Hepatocyte (in vitro differentiated cells): Measurements from ENCODE around the gene GID4. TPM values are rescaled to one million over a fixed set of nuclear protein-coding genes. Genes with fewer than 3 reads are reported as not detected.

Experiments
- DNase-seq: peaks from one replicate; pipeline ENCODE4 v3.0.0-alpha.2; 2016; ENCODE audit warnings: low spot score
- H2AFZ ChIP-seq: fragments of 200-600 bp; sonication (generic); 2 replicates; pipeline ENCODE4 v1.6.0; 2016; ENCODE audit warnings: antibody characterized with exemption, mild to moderate bottlenecking
- H3K27ac ChIP-seq: fragments of 200-600 bp; sonication (generic); 2 replicates; pipeline ENCODE4 v1.5.1; 2016; ENCODE audit warnings: mild to moderate bottlenecking
- H3K27me3 ChIP-seq: fragments of 200-600 bp; sonication (generic); 2 replicates; pipeline ENCODE4 v1.6.1; 2016
- H3K36me3 ChIP-seq: fragments of 200-600 bp; sonication (generic); replicated peaks from 2 replicates; pipeline ENCODE4 v1.5.1; 2016; ENCODE audit warnings: low read depth; ENCODE audit not compliant: insufficient read depth
- H3K4me1 ChIP-seq: fragments of 200-600 bp; sonication (generic); 2 replicates; pipeline ENCODE4 v1.5.1; 2016; ENCODE audit warnings: mild to moderate bottlenecking, moderate library complexity; ENCODE audit not compliant: insufficient read depth
- H3K4me2 ChIP-seq: fragments of 200-600 bp; sonication (generic); 2 replicates; pipeline ENCODE4 v1.6.0; 2016
- H3K4me3 ChIP-seq: fragments of 200-600 bp; sonication (generic); 2 replicates; pipeline ENCODE4 v1.5.1; 2016; ENCODE audit warnings: mild to moderate bottlenecking
- H3K79me2 ChIP-seq: fragments of 200-600 bp; sonication (generic); 2 replicates; pipeline ENCODE4 v1.6.0; 2017; ENCODE audit warnings: mild to moderate bottlenecking
- H3K9me2 ChIP-seq: fragments of 200-600 bp; sonication (generic); replicated peaks from 2 replicates; pipeline ENCODE4 v1.6.0; 2017; ENCODE audit warnings: mild to moderate bottlenecking; ENCODE audit not compliant: insufficient read depth
- H3K9me3 ChIP-seq: fragments of 200-600 bp; sonication (generic); 2 replicates; pipeline ENCODE4 v1.5.1; 2016; ENCODE audit warnings: low read depth, mild to moderate bottlenecking
- H4K20me1 ChIP-seq: fragments of 200-600 bp; sonication (generic); 2 replicates; pipeline ENCODE4 v1.6.0; 2016; ENCODE audit warnings: mild to moderate bottlenecking; ENCODE audit not compliant: insufficient read depth, poor library complexity, severe bottlenecking
- CTCF ChIP-seq: fragments of 200-600 bp; sonication (generic); IDR thresholded peaks from 2 replicates; pipeline ENCODE4 v1.5.1; 2016; ENCODE audit warnings: antibody characterized with exemption, mild to moderate bottlenecking; ENCODE audit not compliant: poor library complexity
- EZH2 ChIP-seq: fragments of 200-600 bp; sonication (generic); IDR thresholded peaks from 2 replicates; pipeline ENCODE4 v1.6.1; 2016; ENCODE audit warnings: antibody characterized with exemption, mild to moderate bottlenecking, borderline replicate concordance
- EZH2phosphoT487 ChIP-seq: fragments of 200-600 bp; sonication (generic); IDR thresholded peaks from one replicate; pipeline ENCODE4 v1.6.1; 2018; ENCODE audit warnings: antibody characterized with exemption, mild to moderate bottlenecking, low read depth, moderate library complexity; ENCODE audit not compliant: unreplicated experiment, severe bottlenecking
- WGBS: methylation state at CpG from one replicate; pipeline ENCODE4 v1.1.6; 2016; ENCODE audit warnings: low lambda C conversion rate; ENCODE audit errors: missing lambda C conversion rate; 5-methylcytosine and 5-hydroxymethylcytosine counted together
- polyA plus RNA-seq: library from polyadenylated mRNA; unstranded; fragments of >200 nt; fragmentation: Nextera tagmentation; extraction: Ambion mirVana; gene quantifications from 2 replicates; pipeline ENCODE4 v1.2.1, GENCODE V29; 2016
- total RNA-seq: library from RNA; depleted of rRNA; stranded (reverse); fragments of >200 nt; gene quantifications from 2 replicates; pipeline ENCODE4 v1.2.3, GENCODE V29; 2014

GID4 gene
- total and polyA plus RNA-seq, 2 experiments from 2014 or later, result 6.7 to 8.2 TPM

DNA sequence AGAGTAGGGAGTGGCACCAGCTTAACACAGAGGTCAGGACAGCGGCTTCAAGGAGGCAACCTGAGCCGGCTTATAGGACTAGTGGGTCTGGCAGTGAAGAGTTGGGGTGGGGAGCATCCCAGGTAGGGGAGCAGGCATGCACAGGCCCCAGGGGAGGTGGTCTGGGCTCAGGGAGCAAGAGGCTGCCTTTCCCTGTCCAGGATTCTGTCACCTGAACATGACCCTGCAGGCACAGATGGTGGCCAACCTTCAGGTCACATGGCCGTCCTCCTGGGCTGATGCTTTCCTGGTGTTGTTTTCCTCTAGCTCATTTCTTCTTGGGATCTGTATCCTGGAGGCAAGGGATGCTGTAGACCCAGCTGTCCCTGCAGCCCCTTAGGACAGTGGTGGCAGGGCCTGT is 65.8 kb downstream of the GID4 start:
- TF ChIP-seq EZH2phosphoT487 (no peak), CTCF (no peak), EZH2 (no peak)
- DNase-seq, result no peak

DNA sequence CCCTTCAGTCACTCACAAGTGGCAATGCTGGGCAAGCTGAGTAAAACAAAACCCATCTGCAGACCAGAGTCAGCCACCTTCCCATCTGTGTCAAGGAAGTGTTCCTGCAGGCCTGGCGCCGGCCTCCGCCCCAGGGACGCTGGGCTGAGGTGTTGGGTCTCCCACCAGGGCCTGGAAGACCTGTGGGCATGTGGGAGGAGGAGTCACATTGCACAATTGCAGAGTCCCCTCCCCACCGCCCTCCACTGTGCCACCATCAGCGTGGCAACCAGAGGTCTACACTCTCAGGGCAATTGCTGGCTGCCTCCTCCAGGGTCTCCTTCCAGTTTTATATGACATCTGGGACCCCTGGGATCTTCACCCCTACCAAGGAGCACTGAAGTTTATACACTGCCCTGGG is 66.4 kb downstream of the GID4 start:
- Histone ChIP-seq H3K36me3 (no peaks in the 10 kb centered on the region), H2AFZ (no peak overlapping the region), H4K20me1 (no peaks in the 10 kb centered on the region), H3K79me2 (no peaks in the 10 kb centered on the region), H3K4me1 (no peaks in the 10 kb centered on the region), H3K9me2 (no peaks in the 10 kb centered on the region), H3K27ac (no peak overlapping the region), H3K27me3 (no peaks in the 10 kb centered on the region), H3K4me3 (no peak overlapping the region), H3K9me3 (no peaks in the 10 kb centered on the region), H3K4me2 (no peak overlapping the region)
- DNase-seq, result no peak
- TF ChIP-seq EZH2, result no peak
- no peak for TF ChIP-seq EZH2phosphoT487
- TF ChIP-seq CTCF, result no peak
- 87% methylated on average over 6 of the region's 6 CpGs for WGBS

More for the DNA sequence above, 65.8 kb downstream of the GID4 start:
- Histone ChIP-seq H3K36me3 (no peaks in the 10 kb centered on the region), H3K9me3 (no peaks in the 10 kb centered on the region), H3K4me3 (no peak overlapping the region), H4K20me1 (no peaks in the 10 kb centered on the region), H2AFZ (no peak overlapping the region), H3K27me3 (no peaks in the 10 kb centered on the region), H3K4me1 (no peaks in the 10 kb centered on the region), H3K9me2 (no peaks in the 10 kb centered on the region), H3K4me2 (no peak overlapping the region), H3K79me2 (no peaks in the 10 kb centered on the region), H3K27ac (no peak overlapping the region)
- WGBS, result 89% methylated on average over 3 of the region's 3 CpGs

- Histone ChIP-seq H3K27me3 (no peaks in the 10 kb centered on the region), H3K36me3 (no peaks in the 10 kb centered on the region)
Observed at GRCh38 chr17:18106211-18106610, 67.0 kb downstream of the GID4 start.

More at GRCh38 chr17:18106211-18106610, 67.0 kb downstream of the GID4 start:
- no peaks in the 10 kb centered on the region for H3K79me2 ChIP-seq
- H3K4me2 ChIP-seq, result no peak overlapping the region
- no peak overlapping the region for H2AFZ ChIP-seq
- TF ChIP-seq EZH2phosphoT487 (no peak), CTCF (no peak), EZH2 (no peak)
- H4K20me1 ChIP-seq, result no peaks in the 10 kb centered on the region
- no peaks in the 10 kb centered on the region for H3K9me2 ChIP-seq
- H3K9me3 ChIP-seq, result no peaks in the 10 kb centered on the region
- DNase-seq, result no peak
- no peak overlapping the region for H3K27ac ChIP-seq
- H3K4me3 ChIP-seq, result no peak overlapping the region
- 97% methylated on average over 9 of the region's 9 CpGs for WGBS
- H3K4me1 ChIP-seq, result no peaks in the 10 kb centered on the region
